ENCODE data around the gene SREBF1. TPM values are rescaled to one million over a fixed set of nuclear protein-coding genes. Genes with fewer than 3 reads are reported as not detected.

SREBF1 gene
- total RNA-seq, 1 experiment from 2014 or later, result 230 TPM

- Histone ChIP-seq H3K27me3 (ENCODE audit: control insufficient read depth, insufficient read depth, low read length) (no peaks in the 10 kb centered on the region), H3K27ac (ENCODE audit: low read length) (no peak overlapping the region), H3K4me3 (ENCODE audit: low read depth in 2 of 2, low read length in 2 of 2) (no peak overlapping the region), H3K36me3 (ENCODE audit: control insufficient read depth, insufficient read depth, low read length) (no peaks in the 10 kb centered on the region), H3K9me3 (ENCODE audit: control insufficient read depth, insufficient read depth, low read depth, low read length) (no peaks in the 10 kb centered on the region), H3K4me1 (ENCODE audit: control insufficient read depth, insufficient read depth, low read length) (peaks cover 38% of the 10 kb centered on the region)
- BruUV-seq (replicated peaks), result no TSS peak
- in situ Hi-C loops (cut with HindIII; ENCODE audit: low pct_unique_long_range_greater_than_20kb, low sequenced_read_pairs) (no loop called here), intact Hi-C loops (cut with micrococcal nuclease; ENCODE audit: unreplicated experiment) (no loop called here)
- TF ChIP-seq POLR2AphosphoS5 (IDR thresholded peaks at IDR 0.05; ENCODE audit: low read depth, low read length) (no peak), REST (IDR thresholded peaks at IDR 0.05; ENCODE audit: insufficient read depth in 1 of 2, low read depth in 2 of 2, low read length in 1 of 2) (no peak), TCF7L2 (IDR thresholded peaks at IDR 0.05; ENCODE audit: low read depth, low read length) (no peak), CTCF (IDR thresholded peaks at IDR 0.05) (no peak), SIN3A (IDR thresholded peaks at IDR 0.05; ENCODE audit: borderline replicate concordance, insufficient read depth, low read depth, low read length) (no peak)
- ChIA-PET CTCF (no interaction called here), POLR2A (interaction anchor here (0.6 kb wide), 1 partner anchor 164 kb away, joined by 6 read pairs; no protein-coding TSS in a partner anchor)
- DNase-seq (ENCODE audit: low read depth, low spot score), result no peak
- ATAC-seq, result no peak
Measured at GRCh38 chr17:17776889-17777288, 59.9 kb downstream of the SREBF1 start.

GRCh38 chr17:17774009-17774881 is 62.5 kb downstream of the SREBF1 start:
- TF ChIP-seq CTCF (IDR thresholded peaks at IDR 0.05) (no peak; the same call in 1 of the 2 replicates), POLR2AphosphoS5 (IDR thresholded peaks at IDR 0.05; ENCODE audit: low read depth, low read length) (no peak), REST (IDR thresholded peaks at IDR 0.05; ENCODE audit: insufficient read depth in 1 of 2, low read depth in 2 of 2, low read length in 1 of 2) (no peak), SIN3A (IDR thresholded peaks at IDR 0.05; ENCODE audit: borderline replicate concordance, insufficient read depth, low read depth, low read length) (no peak), TCF7L2 (IDR thresholded peaks at IDR 0.05; ENCODE audit: low read depth, low read length) (no peak)
- Histone ChIP-seq H3K4me1 (ENCODE audit: control insufficient read depth, insufficient read depth, low read length) (peaks cover 32% of the 10 kb centered on the region), H3K9me3 (ENCODE audit: control insufficient read depth, insufficient read depth, low read depth, low read length) (no peaks in the 10 kb centered on the region), H3K4me3 (ENCODE audit: low read depth in 2 of 2, low read length in 2 of 2) (no peak overlapping the region), H3K27me3 (ENCODE audit: control insufficient read depth, insufficient read depth, low read length) (no peaks in the 10 kb centered on the region), H3K36me3 (ENCODE audit: control insufficient read depth, insufficient read depth, low read length) (no peaks in the 10 kb centered on the region), H3K27ac (ENCODE audit: low read length) (peak overlapping the region; percentile 44; the same call in 1 of the 2 replicates)
- no TSS peak for BruUV-seq (replicated peaks)
- intact Hi-C loops (cut with micrococcal nuclease; ENCODE audit: unreplicated experiment), result no loop called here
- DNase-seq (ENCODE audit: low read depth, low spot score) (no peak), ATAC-seq (peak; percentile 62)
- POLR2A ChIA-PET, result interaction anchor here (0.7 kb wide), 1 partner anchor 131 kb away, joined by 3 read pairs; no protein-coding TSS in a partner anchor
- CTCF ChIA-PET, result interaction anchor here (0.8 kb wide), 1 partner anchor 277 kb away, joined by 4 read pairs; no protein-coding TSS in a partner anchor
- in situ Hi-C loops (cut with HindIII; ENCODE audit: low pct_unique_long_range_greater_than_20kb, low sequenced_read_pairs), result no loop called here
